AG04450 (cell line): ENCODE data around the gene ARHGEF12. TPM values are rescaled to one million over a fixed set of nuclear protein-coding genes. Genes with fewer than 3 reads are reported as not detected.
A peak's percentile ranks its signal among the peaks of the same experiment; 100 is the strongest.

Experiments
- CTCF ChIA-PET: fragments of 300-600, 350-600 bp; formaldehyde crosslinking; extraction: SDS; loops from one replicate; lab custom pipeline; 2022; ENCODE audit warnings: antibody characterized with exemption, inconsistent platforms; lab: Charles Lee
- POLR2A ChIA-PET: fragments of 350-600 bp; formaldehyde crosslinking; extraction: SDS; loops from one replicate; lab custom pipeline; 2021; ENCODE audit warnings: antibody characterized with exemption, inconsistent platforms; lab: Yijun Ruan, JAX
- DNase-seq: peaks from one replicate; pipeline ENCODE4 v3.0.0-alpha.2; 2011; ENCODE audit warnings: low read depth, low spot score
- H3K27ac ChIP-seq: one replicate; pipeline ENCODE4 v1.5.1; 2012; ENCODE audit warnings: low read depth, low read length, control low read depth
- H3K27me3 ChIP-seq: one replicate; pipeline ENCODE4 v1.6.0; 2012; ENCODE audit warnings: low read length; ENCODE audit not compliant: control insufficient read depth, insufficient read depth
- H3K4me3 ChIP-seq: 2 replicates; pipeline ENCODE4 v1.5.1; 2011; ENCODE audit warnings: mild to moderate bottlenecking, low read depth, low read length, control low read depth
- H3K9me3 ChIP-seq: 2 replicates; pipeline ENCODE4 v1.5.1; 2012; ENCODE audit warnings: low read length; ENCODE audit not compliant: control insufficient read depth, insufficient read depth
- CTCF ChIP-seq: IDR thresholded peaks from 2 replicates; pipeline ENCODE4 v1.5.1; 2011; ENCODE audit warnings: low read depth, low read length, control low read depth, inconsistent platforms
- polyA plus RNA-seq: library from polyadenylated mRNA; depleted of rRNA; stranded (reverse); fragments of >200 nt; gene quantifications from 2 replicates; pipeline ENCODE4 v1.2.3, GENCODE V29; 2011

Gene ARHGEF12
- polyA plus RNA-seq, 1 experiment: 64.8 TPM

- Histone ChIP-seq H3K27me3 (no peaks in the 10 kb centered on the region), H3K9me3 (no peaks in the 10 kb centered on the region), H3K4me3 (peak overlapping the region; percentile 87), H3K27ac (no peak overlapping the region)
- DNase-seq: no peak
- ChIA-PET POLR2A (interaction anchor here (0.6 to 1.6 kb wide), 4 partner anchors 11 to 103 kb away, joined by 3 to 6 read pairs (median 5); no protein-coding TSS in a partner anchor), CTCF (no interaction called here)
- no peak for TF ChIP-seq CTCF
Observed at GRCh38 chr11:120338107-120338933, 2.1 kb downstream of the ARHGEF12 start.

- ChIA-PET POLR2A (interaction anchor here (0.6 to 1.6 kb wide), 4 partner anchors 15 to 160 kb away, joined by 3 to 8 read pairs (median 4); no protein-coding TSS in a partner anchor), CTCF (interaction anchor here (0.9 kb wide), 1 partner anchor 346 kb away, joined by 3 read pairs; no protein-coding TSS in a partner anchor)
- H3K27me3 ChIP-seq: no peaks in the 10 kb centered on the region
- no peak overlapping the region for H3K27ac ChIP-seq
- peak overlapping the region; percentile 87 for H3K4me3 ChIP-seq
- H3K9me3 ChIP-seq: no peaks in the 10 kb centered on the region
- no peak for TF ChIP-seq CTCF
- no peak for DNase-seq
Observed at GRCh38 chr11:120339394-120339890, 3.2 kb downstream of the ARHGEF12 start.

GRCh38 chr11:120340529-120340928 is 4.3 kb downstream of the ARHGEF12 start:
- ChIA-PET CTCF (interaction anchor here (0.7 kb wide), 1 partner anchor 12 kb away, joined by 3 read pairs; no protein-coding TSS in a partner anchor), POLR2A (no interaction called here)
- H3K4me3 ChIP-seq: peak overlapping the region; percentile 87
- H3K27me3 ChIP-seq: no peaks in the 10 kb centered on the region
- H3K27ac ChIP-seq: no peak overlapping the region
- DNase-seq: no peak
- TF ChIP-seq CTCF: no peak
- no peaks in the 10 kb centered on the region for H3K9me3 ChIP-seq

GRCh38 chr11:120342226-120342625 is 6.0 kb downstream of the ARHGEF12 start:
- DNase-seq: no peak

More at GRCh38 chr11:120342226-120342625, 6.0 kb downstream of the ARHGEF12 start:
- Histone ChIP-seq H3K4me3 (no peak overlapping the region), H3K27me3 (no peaks in the 10 kb centered on the region), H3K9me3 (no peaks in the 10 kb centered on the region), H3K27ac (no peak overlapping the region)
- CTCF ChIA-PET: interaction anchor here (1.2 kb wide), 1 partner anchor 172 kb away, joined by 4 read pairs; no protein-coding TSS in a partner anchor
- TF ChIP-seq CTCF: no peak
- POLR2A ChIA-PET: no interaction called here
